ENCODE data around the gene FDXR.

GRCh38 chr17:74853048-74853397 is 19.8 kb downstream of the FDXR start:
- TF ChIP-seq YY1 (IDR thresholded peaks at IDR 0.05; ENCODE audit: insufficient read depth, insufficient read length) (no peak), ZNF274 (IDR thresholded peaks at IDR 0.05; ENCODE audit: low read depth, low read length) (no peak)
